Ascending aorta (tissue), 2 donors: ENCODE data around the gene NAA30. TPM values are rescaled to one million over a fixed set of nuclear protein-coding genes. Genes with fewer than 3 reads are reported as not detected.

ENCODE experiments used
- DNase-seq, 2 donors: peaks; one replicate each; pipeline ENCODE4 v3.0.0-alpha.2; 2019; ENCODE audit warnings: low spot score in 2 of 2
- H3K27ac ChIP-seq, 2 donors: fragments of 200-600 bp; sonication (generic); one replicate each; pipeline ENCODE4 v1.5.1; 2016 to 2017; ENCODE audit warnings: mild to moderate bottlenecking in 1 of 2
- H3K27me3 ChIP-seq: fragments of 200-600 bp; sonication (generic); one replicate; pipeline ENCODE4 v1.5.1; 2017
- H3K36me3 ChIP-seq, 2 donors: fragments of 200-600 bp; sonication (generic); one replicate each; pipeline ENCODE4 v1.5.1; 2016
- H3K4me1 ChIP-seq, 2 donors: fragments of 200-600 bp; sonication (generic); one replicate each; pipeline ENCODE4 v1.5.1; 2016 to 2017; ENCODE audit warnings: mild to moderate bottlenecking in 1 of 2
- H3K4me3 ChIP-seq, 2 donors: fragments of 200-600 bp; sonication (generic); one replicate each; pipeline ENCODE4 v1.5.1; 2016 to 2017; ENCODE audit warnings: mild to moderate bottlenecking in 1 of 2
- H3K9me3 ChIP-seq, 2 donors: fragments of 200-600 bp; sonication (generic); one replicate each; pipeline ENCODE4 v1.5.1; 2016
- CTCF ChIP-seq, 3 experiments: fragments of 200-600 bp in 2 of 3; fragments of 450-650 bp in 1 of 3; sonication (generic) in 2 of 3; IDR thresholded peaks; one replicate each; pipeline ENCODE4 v1.5.1; 2016 to 2019; ENCODE audit warnings: antibody characterized with exemption in 3 of 3, mild to moderate bottlenecking in 1 of 3, moderate library complexity in 1 of 3
- intact Hi-C: fragments of 100-400 bp; cut with DNase I; formaldehyde crosslinking; loops from one replicate; pipeline ENCODE4 v1.15.1; 2023
- total RNA-seq: library from RNA; depleted of rRNA; stranded (reverse); fragments of >200 nt; gene quantifications from one replicate; pipeline ENCODE4 v1.1.0, GENCODE V29; 2016

Gene NAA30
- total RNA-seq, 1 donor from 2014 or later, result 6.2 TPM

GRCh38 chr14:57390806-57391516, 575 bp downstream of the NAA30 start:
- no peaks in the 10 kb centered on the region for H3K27me3 ChIP-seq
- intact Hi-C loops, result loop anchor here (5.0 to 10.0 kb wide), 3 partner anchors 124 to 846 kb away; partner anchors contain the start of genes AP5M1 and EXOC5
- no peaks in the 10 kb centered on the region for H3K9me3 ChIP-seq
- H3K4me3 ChIP-seq, result peak overlapping the region; percentile 76 to 79
- no peaks in the 10 kb centered on the region for H3K36me3 ChIP-seq
- peak; percentile 9 to 65 for DNase-seq
- no peak for TF ChIP-seq CTCF (IDR thresholded peaks at IDR 0.05)
- H3K4me1 ChIP-seq, result peaks cover 12% of the 10 kb centered on the region in 2 donors
- H3K27ac ChIP-seq, result peak overlapping the region; percentile 84 to 90

- Histone ChIP-seq H3K27ac (peak overlapping the region; percentile 84 to 90), H3K9me3 (no peaks in the 10 kb centered on the region), H3K4me1 (peaks cover 12% of the 10 kb centered on the region in 2 donors), H3K36me3 (no peaks in the 10 kb centered on the region), H3K27me3 (no peaks in the 10 kb centered on the region), H3K4me3 (peak overlapping the region; percentile 76 to 79)
- TF ChIP-seq CTCF (IDR thresholded peaks at IDR 0.05), result no peak
- intact Hi-C loops, result loop anchor here (5.0 to 10.0 kb wide), 3 partner anchors 124 to 846 kb away; partner anchors contain the start of genes AP5M1 and EXOC5
- DNase-seq, result no peak
Measured at GRCh38 chr14:57391517-57392195, 1.3 kb downstream of the NAA30 start.

GRCh38 chr14:57392830-57393229, 2.4 kb downstream of the NAA30 start:
- peaks cover 12% of the 10 kb centered on the region in 2 donors for H3K4me1 ChIP-seq
- intact Hi-C loops, result loop anchor here (5.0 to 10.0 kb wide), 3 partner anchors 126 to 844 kb away; partner anchors contain the start of genes AP5M1 and EXOC5

GRCh38 chr14:57400556-57401494, 10.4 kb downstream of the NAA30 start:
- no peak overlapping the region for H3K4me3 ChIP-seq
- no peaks in the 10 kb centered on the region for H3K27me3 ChIP-seq
- peaks cover 23 to 27% of the 10 kb centered on the region in 2 donors for H3K36me3 ChIP-seq
- no peaks in the 10 kb centered on the region for H3K4me1 ChIP-seq
- TF ChIP-seq CTCF (IDR thresholded peaks at IDR 0.05), result no peak
- no peak overlapping the region for H3K27ac ChIP-seq
- DNase-seq, result no peak
- H3K9me3 ChIP-seq, result no peaks in the 10 kb centered on the region
- intact Hi-C loops, result no loop called here

More at GRCh38 chr14:57392830-57393229, 2.4 kb downstream of the NAA30 start:
- H3K27me3 ChIP-seq, result no peaks in the 10 kb centered on the region
- H3K9me3 ChIP-seq, result no peaks in the 10 kb centered on the region
- TF ChIP-seq CTCF (IDR thresholded peaks at IDR 0.05), result no peak
- DNase-seq, result no peak
- H3K4me3 ChIP-seq, result peak overlapping the region; percentile 7 to 76
- no peak overlapping the region for H3K27ac ChIP-seq
- peaks cover 0 to 6% of the 10 kb centered on the region in 2 donors for H3K36me3 ChIP-seq

- DNase-seq, result no peak
- Histone ChIP-seq H3K36me3 (peaks cover 24 to 27% of the 10 kb centered on the region in 2 donors), H3K4me3 (no peak overlapping the region), H3K27me3 (no peaks in the 10 kb centered on the region), H3K9me3 (no peaks in the 10 kb centered on the region), H3K4me1 (no peaks in the 10 kb centered on the region), H3K27ac (no peak overlapping the region)
- TF ChIP-seq CTCF (IDR thresholded peaks at IDR 0.05), result no peak
- intact Hi-C loops, result no loop called here
Measured at GRCh38 chr14:57401501-57401900, 11.1 kb downstream of the NAA30 start.
